ENCODE results near the gene GRIP1.

Gene GRIP1

GRCh38 chr12:66461331-66461730 is 217.5 kb downstream of the GRIP1 start:
- in situ Hi-C loops (cut with MboI; ENCODE audit: low sequenced_read_pairs), result no loop called here

GRCh38 chr12:66459944-66460482 is 218.9 kb downstream of the GRIP1 start:
- in situ Hi-C loops (cut with MboI; ENCODE audit: low sequenced_read_pairs), result no loop called here

- in situ Hi-C loops (cut with MboI; ENCODE audit: low sequenced_read_pairs), result no loop called here
These were observed 222.3 kb downstream of the GRIP1 start for GRCh38 chr12:66456612-66457011.

GRCh38 chr12:66453844-66454243 is 225.0 kb downstream of the GRIP1 start:
- in situ Hi-C loops (cut with MboI; ENCODE audit: low sequenced_read_pairs), result no loop called here

- in situ Hi-C loops (cut with MboI; ENCODE audit: low sequenced_read_pairs), result no loop called here
These were observed 225.8 kb downstream of the GRIP1 start for GRCh38 chr12:66453120-66453519.

GRCh38 chr12:66449531-66449930 is 229.3 kb downstream of the GRIP1 start:
- in situ Hi-C loops (cut with MboI; ENCODE audit: low sequenced_read_pairs), result no loop called here

- in situ Hi-C loops (cut with MboI; ENCODE audit: low sequenced_read_pairs), result no loop called here
These were observed 231.2 kb downstream of the GRIP1 start for GRCh38 chr12:66447643-66448042.

- in situ Hi-C loops (cut with MboI; ENCODE audit: low sequenced_read_pairs), result no loop called here
These were observed 232.6 kb downstream of the GRIP1 start for GRCh38 chr12:66446276-66446675.

- in situ Hi-C loops (cut with MboI; ENCODE audit: low sequenced_read_pairs), result no loop called here
These were observed 236.8 kb downstream of the GRIP1 start for GRCh38 chr12:66441905-66442559.

- in situ Hi-C loops (cut with MboI; ENCODE audit: low sequenced_read_pairs), result no loop called here
These were observed 240.3 kb downstream of the GRIP1 start for GRCh38 chr12:66438601-66439000.

GRCh38 chr12:66430106-66430505 is 248.8 kb downstream of the GRIP1 start:
- in situ Hi-C loops (cut with MboI; ENCODE audit: low sequenced_read_pairs), result no loop called here

- in situ Hi-C loops (cut with MboI; ENCODE audit: low sequenced_read_pairs), result no loop called here
These were observed 250.0 kb downstream of the GRIP1 start for GRCh38 chr12:66428870-66429269.

GRCh38 chr12:66428261-66428660 is 250.6 kb downstream of the GRIP1 start:
- in situ Hi-C loops (cut with MboI; ENCODE audit: low sequenced_read_pairs), result no loop called here

- in situ Hi-C loops (cut with MboI; ENCODE audit: low sequenced_read_pairs), result no loop called here
These were observed 252.2 kb downstream of the GRIP1 start for GRCh38 chr12:66426696-66427095.

- in situ Hi-C loops (cut with MboI; ENCODE audit: low sequenced_read_pairs), result no loop called here
These were observed 255.6 kb downstream of the GRIP1 start for GRCh38 chr12:66423266-66423665.

- in situ Hi-C loops (cut with MboI; ENCODE audit: low sequenced_read_pairs), result no loop called here
These were observed 260.0 kb downstream of the GRIP1 start for GRCh38 chr12:66418908-66419307.

- in situ Hi-C loops (cut with MboI; ENCODE audit: low sequenced_read_pairs), result no loop called here
These were observed 261.7 kb downstream of the GRIP1 start for GRCh38 chr12:66417217-66417616.

GRCh38 chr12:66409195-66409871 is 269.5 kb downstream of the GRIP1 start:
- in situ Hi-C loops (cut with MboI; ENCODE audit: low sequenced_read_pairs), result loop anchor here (10.0 kb wide), 1 partner anchor 265 kb away; no protein-coding TSS in a partner anchor

- in situ Hi-C loops (cut with MboI; ENCODE audit: low sequenced_read_pairs), result loop anchor here (10.0 kb wide), 1 partner anchor 261 kb away; no protein-coding TSS in a partner anchor
These were observed 273.5 kb downstream of the GRIP1 start for GRCh38 chr12:66405395-66405794.

GRCh38 chr12:66403746-66404145 is 275.1 kb downstream of the GRIP1 start:
- in situ Hi-C loops (cut with MboI; ENCODE audit: low sequenced_read_pairs), result loop anchor here (10.0 kb wide), 1 partner anchor 259 kb away; no protein-coding TSS in a partner anchor

- in situ Hi-C loops (cut with MboI; ENCODE audit: low sequenced_read_pairs), result loop anchor here (10.0 kb wide), 1 partner anchor 255 kb away; no protein-coding TSS in a partner anchor
These were observed 279.0 kb downstream of the GRIP1 start for GRCh38 chr12:66399911-66400306.

Data from HL-60/S4 (cell line).